HK-2 (cell line): ENCODE measurements around the gene ASZ1.

ENCODE experiments used
- DNase-seq: peaks from one replicate; pipeline ENCODE4 v3.0.0-alpha.2; 2018; ENCODE audit not compliant: unreplicated experiment

Gene ASZ1

DNA sequence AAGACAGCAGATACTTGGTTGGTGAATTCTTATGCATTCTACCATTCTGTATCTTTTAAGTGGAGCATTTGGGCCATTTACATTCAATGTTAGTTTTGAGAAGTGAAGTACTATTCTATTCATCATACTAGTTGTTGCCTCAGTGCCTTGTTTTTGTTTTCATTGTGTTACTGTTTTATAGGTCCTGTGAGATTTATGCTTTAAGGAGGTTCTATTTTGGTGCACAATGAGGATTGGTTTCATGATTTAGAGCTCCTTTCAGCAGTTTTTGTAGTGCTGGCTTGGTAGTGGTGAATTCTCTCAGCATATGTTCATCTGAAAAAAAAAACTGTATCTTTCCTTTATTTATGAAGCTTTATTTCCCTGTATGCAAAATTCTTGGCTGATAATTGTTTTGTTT is 81.1 kb downstream of the ASZ1 start:
- DNase-seq, result no peak

DNA sequence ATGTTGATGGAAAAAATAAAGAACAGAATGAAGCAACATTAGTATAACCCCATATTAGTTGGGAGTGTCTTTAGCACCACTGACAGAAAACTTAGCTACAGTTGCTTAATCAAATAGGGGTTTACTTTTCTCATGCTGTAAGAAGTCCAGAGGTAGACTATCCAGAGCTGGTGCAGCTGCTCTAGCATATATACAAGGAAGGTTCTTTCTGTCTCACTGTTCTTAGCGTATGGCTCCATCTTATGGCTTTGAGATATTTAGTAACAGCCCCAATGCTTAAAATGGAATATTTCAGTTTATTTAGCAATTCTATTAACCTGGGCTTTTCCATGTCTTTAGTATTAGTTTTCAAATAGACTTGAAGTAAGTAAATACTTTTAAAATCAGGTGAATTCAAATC is 89.3 kb downstream of the ASZ1 start:
- DNase-seq, result no peak

DNA sequence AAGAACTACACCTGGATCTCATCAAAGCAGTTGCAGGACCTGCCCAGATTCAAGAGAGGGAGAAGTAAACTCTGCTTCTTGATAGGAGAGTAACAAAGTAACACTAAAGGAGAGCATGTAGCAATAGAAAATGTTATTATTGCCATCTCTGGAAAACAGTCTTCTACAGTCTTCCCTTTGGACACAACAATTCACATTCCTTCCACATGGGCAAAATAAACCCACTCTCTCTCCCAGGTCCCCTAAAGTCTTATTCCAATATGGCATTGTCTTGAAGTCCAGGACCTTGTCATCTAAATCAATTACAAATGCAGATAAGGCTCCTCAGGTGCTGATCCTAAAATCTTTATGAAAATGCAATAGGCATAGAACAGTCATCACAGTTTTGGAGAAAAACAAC is 94.1 kb downstream of the ASZ1 start:
- DNase-seq, result no peak

DNA sequence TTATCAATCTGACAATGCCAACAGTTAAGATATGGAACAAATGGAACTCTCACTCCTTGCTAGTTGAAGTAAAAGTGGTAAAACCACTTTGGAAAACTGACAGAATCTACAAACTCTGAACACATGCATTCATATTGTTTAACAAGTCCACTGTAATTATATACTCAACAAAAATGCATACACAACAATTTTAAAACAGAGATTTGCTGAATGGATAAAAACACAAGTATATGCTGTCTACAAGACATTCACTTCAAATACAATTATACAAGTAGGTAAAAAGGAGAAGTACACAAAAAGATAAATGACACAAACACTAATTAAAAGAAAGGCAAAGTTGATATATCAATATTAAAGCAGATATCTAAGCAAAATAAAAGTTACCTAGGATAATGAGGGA is 95.3 kb downstream of the ASZ1 start:
- DNase-seq, result no peak

DNA sequence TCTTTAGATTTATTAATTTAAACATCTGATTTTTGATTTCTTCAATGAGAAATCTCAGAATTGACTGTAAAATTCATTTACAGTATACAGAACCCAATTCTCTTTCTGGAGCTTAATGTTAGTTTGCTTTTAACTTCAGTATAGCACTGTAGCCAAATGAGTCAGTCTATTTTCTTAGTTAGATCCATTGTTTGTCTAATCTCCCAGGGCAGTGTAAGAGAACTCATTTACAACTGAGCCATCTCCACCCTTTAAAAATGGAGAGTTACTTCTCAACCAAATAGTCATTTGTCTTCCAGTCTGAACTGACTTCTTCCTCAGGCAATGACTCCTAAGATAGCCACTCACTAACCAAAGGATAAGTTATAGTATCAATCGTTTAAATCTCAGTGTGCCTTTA is 101.5 kb downstream of the ASZ1 start:
- DNase-seq, result no peak

DNA sequence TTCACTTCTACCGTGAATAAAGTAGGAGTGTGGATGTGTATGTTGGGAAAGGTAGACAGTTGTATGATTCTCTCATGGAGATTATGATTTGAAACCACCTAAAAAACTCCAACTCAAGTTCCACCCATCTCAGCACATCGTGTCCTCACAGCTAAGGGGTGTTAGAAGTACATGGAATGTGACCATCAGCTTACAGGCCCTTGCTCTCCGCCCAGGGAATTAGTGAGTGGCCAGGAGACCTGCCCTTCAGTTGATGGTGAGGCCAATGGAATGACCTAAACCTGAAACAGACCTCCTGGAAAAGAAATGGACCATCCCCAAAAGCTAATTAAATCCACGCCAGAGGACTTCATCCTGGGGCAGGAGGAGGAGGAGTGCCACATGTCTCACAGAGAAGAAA is 102.3 kb downstream of the ASZ1 start:
- no peak for DNase-seq

DNA sequence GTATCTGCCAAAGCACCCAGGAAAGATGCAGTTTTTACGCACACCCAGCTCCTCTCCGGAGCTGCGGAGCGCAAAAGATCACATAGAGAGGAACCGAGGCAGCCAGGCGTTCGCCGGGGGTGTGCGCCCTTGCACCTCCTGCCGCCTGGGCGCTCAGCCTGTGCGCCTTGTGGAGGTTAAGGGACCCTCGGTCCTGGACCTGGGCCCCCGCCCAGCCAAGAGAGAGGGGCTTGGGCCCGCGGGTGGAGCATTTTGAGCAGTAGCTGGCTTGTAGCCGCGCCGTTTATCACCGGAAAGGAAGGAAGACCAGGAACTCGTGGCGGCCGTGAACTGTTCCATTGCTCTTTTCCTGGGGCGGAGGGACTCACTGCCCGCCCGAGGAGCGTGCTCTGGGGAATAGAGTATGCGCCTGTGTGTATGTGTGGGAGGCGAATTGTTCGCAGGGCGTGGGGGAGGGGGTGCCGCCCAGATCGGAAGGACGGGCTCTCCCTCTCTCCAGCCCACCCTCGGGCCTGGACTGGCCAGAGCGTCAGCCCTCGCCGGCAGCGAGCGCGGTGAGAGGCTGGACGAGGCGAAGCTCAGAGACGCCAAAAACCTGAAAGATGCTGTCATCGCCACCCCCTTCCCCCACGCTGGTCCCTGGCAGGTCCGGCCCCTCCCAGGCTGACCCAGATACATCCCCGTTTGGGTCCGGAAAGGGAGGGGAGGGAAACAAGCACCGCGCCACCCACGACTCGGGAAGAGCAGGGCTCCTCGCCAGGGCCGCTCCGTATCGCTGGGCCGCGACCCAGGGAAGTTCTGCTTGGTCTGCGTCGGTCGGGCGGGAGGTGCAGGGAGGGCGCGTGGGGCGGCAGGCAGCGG is 103.2 kb downstream of the ASZ1 start:
- no peak for DNase-seq

DNA sequence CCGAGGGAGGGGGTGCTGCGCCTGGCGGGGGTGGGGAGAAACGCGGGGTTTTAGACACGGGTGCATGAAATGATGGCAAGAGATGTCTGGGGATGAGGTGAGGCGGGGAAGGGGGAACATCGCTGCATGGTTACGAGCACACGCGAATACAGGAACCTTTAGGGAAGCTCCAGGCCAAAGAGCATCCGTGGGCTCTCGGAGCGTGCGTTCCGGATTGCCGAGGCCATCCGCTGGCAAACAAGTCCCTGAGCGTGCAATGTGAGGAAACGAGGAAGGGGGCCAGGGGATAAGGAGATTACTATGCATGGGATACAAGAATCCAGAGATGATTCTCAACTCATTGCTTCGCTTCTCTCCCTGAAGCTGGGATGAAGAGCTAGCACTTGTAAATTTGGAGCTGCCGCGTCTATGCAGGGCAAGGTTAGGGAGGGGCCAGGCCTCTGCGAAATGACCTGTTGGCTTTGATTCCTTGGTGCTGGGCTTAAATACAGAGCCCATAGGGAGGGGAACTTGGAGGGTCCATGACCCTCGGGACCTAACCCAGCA is 103.9 kb downstream of the ASZ1 start:
- DNase-seq, result no peak

DNA sequence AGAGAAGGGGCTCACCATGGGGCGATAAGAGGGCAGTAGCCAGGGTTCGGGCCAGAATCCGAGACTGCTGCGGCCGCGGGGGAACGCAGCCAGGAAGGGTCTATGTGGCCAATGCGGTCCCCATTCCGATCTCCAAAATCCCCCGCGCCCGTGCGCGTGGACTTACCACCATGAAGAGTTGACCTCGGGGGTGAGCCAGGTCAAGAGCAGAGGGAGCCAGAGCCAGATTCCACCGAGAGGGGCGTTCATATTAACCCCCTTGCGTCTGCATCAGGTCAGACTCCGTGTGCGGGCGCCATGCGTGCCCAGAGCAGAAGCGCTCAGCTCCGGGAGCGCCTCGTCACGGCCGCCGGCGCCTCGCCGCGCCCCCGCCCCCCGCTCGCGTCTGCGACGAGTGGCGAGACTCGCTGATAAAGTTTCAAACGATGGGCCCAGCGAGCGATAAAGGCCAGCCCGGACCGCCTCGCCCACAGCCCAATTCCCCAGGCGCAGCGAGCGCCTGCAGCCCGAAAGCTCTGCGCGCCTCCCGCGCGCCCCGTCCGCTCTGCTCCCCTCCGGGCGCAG is 104.5 kb downstream of the ASZ1 start, which contains the start of gene WNT2:
Gene WNT2 (minus strand): TSS at position 318 of the 564 bp plus-strand sequence. CDS start 69 bp downstream, at position 249.
- DNase-seq, result no peak

DNA sequence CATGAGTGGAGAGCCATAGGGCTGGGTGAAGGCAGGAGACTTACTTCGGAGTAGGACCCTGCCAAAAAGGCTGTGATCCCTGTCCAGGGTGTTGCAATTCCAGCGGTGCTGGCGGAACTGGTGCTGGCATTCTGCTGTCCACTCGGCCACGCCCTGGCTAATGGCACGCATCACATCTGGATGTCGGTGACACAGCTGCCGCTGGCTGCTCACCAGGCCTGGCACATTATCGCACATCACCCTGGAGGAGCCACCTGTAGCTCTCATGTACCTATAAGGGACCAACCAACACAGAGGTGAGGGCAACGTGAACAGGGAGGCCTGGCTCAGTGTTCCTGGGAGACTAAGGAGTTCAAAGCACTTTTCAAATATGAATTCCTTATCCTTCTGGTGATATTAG is 106.8 kb downstream of the ASZ1 start:
- DNase-seq, result no peak

DNA sequence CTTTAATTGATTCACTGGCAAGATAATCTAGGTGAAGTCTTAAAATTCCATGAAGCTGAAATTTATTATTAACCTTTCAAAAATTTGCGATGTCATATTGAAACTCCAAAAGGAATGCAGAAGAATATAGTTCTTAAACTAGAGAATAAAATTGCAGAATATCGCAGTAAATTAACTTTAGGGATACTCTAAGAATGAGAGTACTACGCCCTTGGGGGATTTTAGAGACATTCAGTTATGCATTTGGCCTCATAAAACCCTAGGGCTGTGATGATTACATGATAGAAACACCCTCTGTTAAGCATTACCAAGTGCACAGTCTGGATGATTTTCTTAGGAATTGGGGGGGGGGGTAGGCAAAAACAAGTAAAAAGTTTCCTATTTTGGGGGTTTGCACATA is 108.1 kb downstream of the ASZ1 start:
- DNase-seq, result no peak

DNA sequence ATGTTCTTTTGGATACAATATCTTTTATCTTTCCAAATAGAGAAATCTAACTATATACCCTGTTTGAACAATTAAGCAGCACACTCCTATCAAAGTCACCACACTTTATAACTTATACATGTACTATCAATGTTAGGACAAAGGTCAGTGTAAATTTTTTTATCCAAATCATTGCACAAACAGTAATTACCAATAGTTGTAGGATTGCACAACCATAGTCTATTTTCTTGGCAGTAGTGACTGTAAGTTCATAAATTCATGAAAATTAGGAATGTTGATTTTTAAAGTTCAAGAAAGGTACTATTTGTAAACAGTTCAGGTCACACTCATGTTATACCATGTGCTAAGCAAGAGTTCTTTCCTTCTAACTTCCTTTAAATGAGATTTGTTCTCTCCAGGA is 113.7 kb downstream of the ASZ1 start:
- DNase-seq, result no peak
